ENCODE measurements around the gene LAMB4.

The LAMB4 gene

GRCh38 chr7:108078691-108079090 lies 51.5 kb downstream of the LAMB4 start:
- DNase-seq = no peak

- DNase-seq = no peak
These were observed 51.9 kb downstream of the LAMB4 start for GRCh38 chr7:108078211-108078673.

- no peak for DNase-seq
These were observed 52.5 kb downstream of the LAMB4 start for GRCh38 chr7:108077709-108078108.

GRCh38 chr7:108076156-108076555 lies 54.0 kb downstream of the LAMB4 start:
- DNase-seq = no peak

- no peak for DNase-seq
These were observed 56.7 kb downstream of the LAMB4 start for GRCh38 chr7:108073305-108074070.

- no peak for DNase-seq
These were observed 57.4 kb downstream of the LAMB4 start for GRCh38 chr7:108072739-108073138.

- no peak for DNase-seq
These were observed 58.0 kb downstream of the LAMB4 start for GRCh38 chr7:108072116-108072515.

- no peak for DNase-seq
These were observed 58.6 kb downstream of the LAMB4 start for GRCh38 chr7:108071551-108071950.

- DNase-seq = no peak
These were observed 60.5 kb downstream of the LAMB4 start for GRCh38 chr7:108069646-108070045.

GRCh38 chr7:108067844-108068243 lies 62.3 kb downstream of the LAMB4 start:
- DNase-seq = no peak

- no peak for DNase-seq
These were observed 63.7 kb downstream of the LAMB4 start for GRCh38 chr7:108066486-108066885.

- DNase-seq = no peak
These were observed 66.6 kb downstream of the LAMB4 start for GRCh38 chr7:108063520-108063933.

- no peak for DNase-seq
These were observed 67.7 kb downstream of the LAMB4 start for GRCh38 chr7:108062250-108063014.

GRCh38 chr7:108059526-108059925 lies 70.6 kb downstream of the LAMB4 start:
- no peak for DNase-seq

- no peak for DNase-seq
These were observed 72.1 kb downstream of the LAMB4 start for GRCh38 chr7:108057951-108058481.

GRCh38 chr7:108055611-108056021 lies 74.5 kb downstream of the LAMB4 start:
- DNase-seq = no peak

GRCh38 chr7:108054537-108054936 lies 75.6 kb downstream of the LAMB4 start:
- no peak for DNase-seq

GRCh38 chr7:108053250-108053649 lies 76.9 kb downstream of the LAMB4 start:
- no peak for DNase-seq

GRCh38 chr7:108051454-108051853 lies 78.7 kb downstream of the LAMB4 start:
- no peak for DNase-seq

GRCh38 chr7:108049962-108050361 lies 80.2 kb downstream of the LAMB4 start:
- DNase-seq = no peak

- DNase-seq = no peak
These were observed 81.7 kb downstream of the LAMB4 start for GRCh38 chr7:108048422-108048821.

GRCh38 chr7:108046952-108047506 lies 83.1 kb downstream of the LAMB4 start:
- DNase-seq = no peak

GRCh38 chr7:108045669-108046068 lies 84.5 kb downstream of the LAMB4 start:
- no peak for DNase-seq

- no peak for DNase-seq
These were observed 85.0 kb downstream of the LAMB4 start for GRCh38 chr7:108045154-108045553.

Data from NCI-H2081 treated with DMSO at 0.1 percent for 48 hours (cell line).